Measurements from ENCODE around the gene FGD1. TPM values are rescaled to one million over a fixed set of nuclear protein-coding genes. Genes with fewer than 3 reads are reported as not detected.
"Not testable (repeated sequence)": the region's sequence is repeated elsewhere in the genome, so short reads cannot be mapped to it uniquely, and the experiment has no call there.

Gene FGD1
- total RNA-seq (2022) (13.9 and 15.6 TPM in 2 replicates), Bru-seq, nascent RNA (percentile 55 among the genes with signal in this experiment), BruChase-seq, experiment 1, labeled RNA remaining after a 6-hour chase (percentile 62 among the genes with signal in this experiment), BruChase-seq, experiment 2, labeled RNA remaining after a 2-hour chase (percentile 59 among the genes with signal in this experiment)
- long read RNA-seq, full-length matches to known transcripts: 13 of 38 reads
- long read RNA-seq, partial matches to known transcripts: 9 of 38 reads
- long read RNA-seq, other reads (novel, unspliced or antisense): 16 of 38 reads

GRCh38 chrX:54495814-54496516 is at the start of gene FGD1:
FGD1 (minus strand) TSS chrX:54496234; CDS start chrX:54495432, 802 bp downstream.
- no peaks in the 10 kb centered on the region for H3K4me1 Mint-ChIP-seq (ENCODE audit: insufficient read depth, unreplicated experiment)
- TF ChIP-seq CTCF (IDR thresholded peaks at IDR 0.05; ENCODE audit: unreplicated experiment): no peak
- BruUV-seq (replicated peaks): no TSS peak
- H3K27ac Mint-ChIP-seq (ENCODE audit: low read depth, unreplicated experiment): peak within 1 kb of the TSS; percentile 40
- H3K27me3 Mint-ChIP-seq (ENCODE audit: insufficient read depth, unreplicated experiment): peaks cover 59% of the 10 kb centered on the region
- peak; percentile 58 for DNase-seq (ENCODE audit: unreplicated experiment)
- H3K36me3 Mint-ChIP-seq (ENCODE audit: insufficient read depth, unreplicated experiment): no peaks in the 10 kb centered on the region
- ChIA-PET POLR2A (interaction anchor here (0.9 to 2.2 kb wide), 2 partner anchors 34 to 56 kb away, joined by 6 to 8 read pairs; partner anchors contain the start of gene TSR2), CTCF (no interaction called here)
- H3K4me3 Mint-ChIP-seq (ENCODE audit: unreplicated experiment): peak within 1 kb of the TSS; percentile 74
- H3K9me3 Mint-ChIP-seq (ENCODE audit: unreplicated experiment): no peaks in the 10 kb centered on the region
- intact Hi-C loops (cut with micrococcal nuclease): no loop called here

GRCh38 chrX:54542239-54542638 is 46.2 kb upstream of the FGD1 start:
- peaks cover 23% of the 10 kb centered on the region for H3K27me3 Mint-ChIP-seq (ENCODE audit: insufficient read depth, unreplicated experiment)
- intact Hi-C loops (cut with micrococcal nuclease); H3K9me3 Mint-ChIP-seq (ENCODE audit: unreplicated experiment); POLR2A ChIA-PET; CTCF ChIA-PET; DNase-seq (ENCODE audit: unreplicated experiment); H3K27ac Mint-ChIP-seq (ENCODE audit: low read depth, unreplicated experiment); H3K4me1 Mint-ChIP-seq (ENCODE audit: insufficient read depth, unreplicated experiment); H3K4me3 Mint-ChIP-seq (ENCODE audit: unreplicated experiment); BruUV-seq (replicated peaks): not testable (repeated sequence)
- H3K36me3 Mint-ChIP-seq (ENCODE audit: insufficient read depth, unreplicated experiment): peaks cover 64% of the 10 kb centered on the region

GRCh38 chrX:54540289-54540688 is 44.3 kb upstream of the FGD1 start:
- H3K27me3 Mint-ChIP-seq (ENCODE audit: insufficient read depth, unreplicated experiment): peaks cover 23% of the 10 kb centered on the region
- no peak overlapping the region for H3K27ac Mint-ChIP-seq (ENCODE audit: low read depth, unreplicated experiment)
- ChIA-PET POLR2A (no interaction called here), CTCF (no interaction called here)
- no peak for TF ChIP-seq CTCF (IDR thresholded peaks at IDR 0.05; ENCODE audit: unreplicated experiment)
- intact Hi-C loops (cut with micrococcal nuclease): no loop called here
- no peak for DNase-seq (ENCODE audit: unreplicated experiment)
- H3K4me1 Mint-ChIP-seq (ENCODE audit: insufficient read depth, unreplicated experiment): no peaks in the 10 kb centered on the region
- no peak overlapping the region for H3K4me3 Mint-ChIP-seq (ENCODE audit: unreplicated experiment)
- no peaks in the 10 kb centered on the region for H3K9me3 Mint-ChIP-seq (ENCODE audit: unreplicated experiment)
- BruUV-seq (replicated peaks): no TSS peak
- peaks cover 55% of the 10 kb centered on the region for H3K36me3 Mint-ChIP-seq (ENCODE audit: insufficient read depth, unreplicated experiment)

GRCh38 chrX:54534271-54534670 is 38.2 kb upstream of the FGD1 start:
- ChIA-PET CTCF (interaction anchor here (0.6 kb wide), 2 partner anchors 159 to 284 kb away, joined by 3 to 6 read pairs; no protein-coding TSS in a partner anchor), POLR2A (no interaction called here)
- H3K27ac Mint-ChIP-seq (ENCODE audit: low read depth, unreplicated experiment): no peak overlapping the region
- peaks cover 53% of the 10 kb centered on the region for H3K36me3 Mint-ChIP-seq (ENCODE audit: insufficient read depth, unreplicated experiment)
- no TSS peak for BruUV-seq (replicated peaks)
- no peaks in the 10 kb centered on the region for H3K9me3 Mint-ChIP-seq (ENCODE audit: unreplicated experiment)
- H3K27me3 Mint-ChIP-seq (ENCODE audit: insufficient read depth, unreplicated experiment): no peaks in the 10 kb centered on the region
- DNase-seq (ENCODE audit: unreplicated experiment): no peak
- peaks cover 9% of the 10 kb centered on the region for H3K4me1 Mint-ChIP-seq (ENCODE audit: insufficient read depth, unreplicated experiment)
- TF ChIP-seq CTCF (IDR thresholded peaks at IDR 0.05; ENCODE audit: unreplicated experiment): no peak
- intact Hi-C loops (cut with micrococcal nuclease): no loop called here
- H3K4me3 Mint-ChIP-seq (ENCODE audit: unreplicated experiment): no peak overlapping the region
